ENCODE results near the gene ZBTB17. TPM values are rescaled to one million over a fixed set of nuclear protein-coding genes. Genes with fewer than 3 reads are reported as not detected.
"Not testable (repeated sequence)": the region's sequence is repeated elsewhere in the genome, so short reads cannot be mapped to it uniquely, and the experiment has no call there.

The ZBTB17 gene
- total and polyA plus RNA-seq, 9 donors, result 23.8 to 29.1 (median 26.0) TPM

DNA sequence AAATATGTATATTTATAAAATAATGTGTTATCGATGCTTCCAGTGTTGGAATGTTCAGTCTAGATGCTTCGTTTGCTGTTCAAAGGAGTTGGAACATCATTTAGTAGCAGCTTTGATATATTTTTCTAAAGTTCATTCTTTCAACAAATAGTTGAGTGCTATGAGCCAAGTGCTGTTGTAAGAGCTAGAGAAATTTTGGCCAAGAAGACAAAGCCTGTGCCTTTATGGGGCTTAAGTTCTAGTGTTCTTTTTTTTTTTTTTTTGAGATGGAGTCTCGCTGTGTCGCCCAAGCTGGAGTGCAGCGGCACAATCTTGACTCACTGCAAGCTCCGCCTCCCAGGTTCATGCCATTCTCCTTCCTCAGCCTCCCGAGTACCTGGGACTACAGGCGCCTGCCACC lies 49.5 kb downstream of the ZBTB17 start:
- not testable (repeated sequence) for H3K27ac ChIP-seq (ENCODE audit: low read length); H3K9me3 ChIP-seq (replicated peaks; ENCODE audit: control insufficient read depth, low read depth, low read length); DNase-seq; H3K4me1 ChIP-seq (ENCODE audit: control insufficient read depth, insufficient read depth, low read length); H3K27me3 ChIP-seq (ENCODE audit: control insufficient read depth, insufficient read depth, low read length); H3K4me3 ChIP-seq (ENCODE audit: low read length)
- WGBS (ENCODE audit: insufficient coverage), result no CpG with 5 or more reads among the region's 8 CpGs
- peaks cover 65% of the 10 kb centered on the region for H3K36me3 ChIP-seq (ENCODE audit: control insufficient read depth, insufficient read depth, low read length)

DNA sequence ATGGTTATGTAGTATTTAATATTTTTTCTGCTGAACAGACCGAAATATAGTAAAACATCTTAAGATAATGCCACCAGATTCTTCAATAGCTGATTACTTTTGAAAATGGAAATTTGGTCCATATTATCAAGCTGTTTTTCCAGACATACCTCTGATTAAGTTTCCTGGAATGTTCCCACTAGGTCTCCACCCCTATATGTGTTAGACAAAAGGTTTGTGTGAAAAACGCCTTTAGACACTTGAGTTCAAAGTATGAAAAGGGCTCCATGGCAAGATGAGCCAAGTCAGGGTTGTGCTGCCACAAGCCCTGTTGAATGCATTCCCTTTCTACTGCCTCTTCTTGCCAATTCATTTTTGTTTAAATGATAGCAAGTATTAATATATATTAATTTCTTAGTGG lies 52.7 kb downstream of the ZBTB17 start:
- Histone ChIP-seq H3K27ac (ENCODE audit: low read length) (no peak overlapping the region), H3K27me3 (ENCODE audit: control insufficient read depth, insufficient read depth, low read length) (no peaks in the 10 kb centered on the region), H3K4me1 (ENCODE audit: control insufficient read depth, insufficient read depth, low read length) (no peaks in the 10 kb centered on the region), H3K9me3 (replicated peaks; ENCODE audit: control insufficient read depth, low read depth, low read length) (no peaks in the 10 kb centered on the region), H3K36me3 (ENCODE audit: control insufficient read depth, insufficient read depth, low read length) (peaks cover 52% of the 10 kb centered on the region), H3K4me3 (ENCODE audit: low read length) (no peak overlapping the region)
- DNase-seq, result no peak
- no CpG with 5 or more reads among the region's 2 CpGs for WGBS (ENCODE audit: insufficient coverage)

DNA sequence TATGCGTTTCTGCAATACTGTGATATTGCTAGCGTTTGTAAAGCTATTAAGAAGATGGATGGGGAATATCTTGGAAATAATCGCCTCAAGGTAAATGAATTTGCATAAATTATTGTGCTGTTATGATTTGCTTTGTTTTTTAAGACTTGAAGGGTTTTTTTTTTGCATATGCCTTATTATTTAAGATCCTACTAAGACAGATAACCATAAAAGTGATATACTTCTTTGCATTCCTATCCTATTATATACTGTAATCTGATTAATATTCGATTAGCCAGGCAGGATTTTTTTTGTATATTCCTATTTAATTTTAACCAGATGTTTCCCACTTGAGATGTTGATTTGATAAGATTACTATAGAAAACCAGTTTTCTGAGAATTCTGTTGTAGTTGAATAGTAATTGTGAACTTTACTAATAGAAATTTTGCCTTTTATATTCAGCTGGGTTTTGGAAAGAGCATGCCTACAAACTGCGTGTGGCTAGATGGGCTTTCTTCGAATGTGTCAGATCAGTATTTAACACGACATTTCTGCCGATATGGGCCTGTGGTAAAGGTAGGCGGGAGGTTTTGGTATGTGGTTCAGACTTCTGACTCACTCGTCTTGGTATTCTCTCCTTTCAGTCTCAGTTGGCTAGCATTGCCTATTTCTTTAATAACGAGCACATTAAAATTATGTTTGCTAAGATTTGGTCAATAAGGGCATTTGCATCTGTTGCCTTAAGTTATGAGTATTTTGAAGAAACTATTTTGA lies 56.8 kb downstream of the ZBTB17 start:
- Histone ChIP-seq H3K4me1 (ENCODE audit: control insufficient read depth, insufficient read depth, low read length) (no peaks in the 10 kb centered on the region), H3K9me3 (replicated peaks; ENCODE audit: control insufficient read depth, low read depth, low read length) (no peaks in the 10 kb centered on the region), H3K36me3 (ENCODE audit: control insufficient read depth, insufficient read depth, low read length) (peaks cover 53% of the 10 kb centered on the region), H3K27me3 (ENCODE audit: control insufficient read depth, insufficient read depth, low read length) (no peaks in the 10 kb centered on the region), H3K27ac (ENCODE audit: low read length) (no peak overlapping the region), H3K4me3 (ENCODE audit: low read length) (no peak overlapping the region)
- DNase-seq, result no peak
- WGBS (ENCODE audit: insufficient coverage), result 94% methylated on average over 3 of the region's 11 CpGs

DNA sequence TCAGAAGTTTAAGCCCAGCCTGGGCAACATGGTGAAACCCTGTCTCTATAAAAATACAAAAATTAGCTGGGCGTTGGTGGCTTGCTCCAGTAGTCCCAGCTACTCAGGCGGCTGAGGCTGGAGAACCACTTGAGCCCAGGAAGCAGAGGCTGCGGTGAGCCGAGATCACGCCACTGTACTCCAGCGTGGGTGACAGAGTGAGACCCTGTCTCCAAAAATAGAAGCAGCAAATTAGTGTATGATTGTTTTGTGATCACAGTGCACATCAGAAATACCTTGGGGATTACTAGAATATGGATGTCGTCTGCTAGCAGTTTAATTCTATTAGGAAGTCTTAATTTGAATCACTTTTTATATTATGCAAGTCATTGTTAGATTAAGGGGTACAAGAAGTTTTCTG lies 59.0 kb downstream of the ZBTB17 start:
- H3K36me3 ChIP-seq (ENCODE audit: control insufficient read depth, insufficient read depth, low read length), result peaks cover 49% of the 10 kb centered on the region
- H3K4me1 ChIP-seq (ENCODE audit: control insufficient read depth, insufficient read depth, low read length), result no peaks in the 10 kb centered on the region
- 89% methylated on average over 6 of the region's 7 CpGs for WGBS (ENCODE audit: insufficient coverage)
- no peaks in the 10 kb centered on the region for H3K9me3 ChIP-seq (replicated peaks; ENCODE audit: control insufficient read depth, low read depth, low read length)
- DNase-seq, result no peak
- no peaks in the 10 kb centered on the region for H3K27me3 ChIP-seq (ENCODE audit: control insufficient read depth, insufficient read depth, low read length)
- H3K27ac ChIP-seq (ENCODE audit: low read length), result no peak overlapping the region
- no peak overlapping the region for H3K4me3 ChIP-seq (ENCODE audit: low read length)

DNA sequence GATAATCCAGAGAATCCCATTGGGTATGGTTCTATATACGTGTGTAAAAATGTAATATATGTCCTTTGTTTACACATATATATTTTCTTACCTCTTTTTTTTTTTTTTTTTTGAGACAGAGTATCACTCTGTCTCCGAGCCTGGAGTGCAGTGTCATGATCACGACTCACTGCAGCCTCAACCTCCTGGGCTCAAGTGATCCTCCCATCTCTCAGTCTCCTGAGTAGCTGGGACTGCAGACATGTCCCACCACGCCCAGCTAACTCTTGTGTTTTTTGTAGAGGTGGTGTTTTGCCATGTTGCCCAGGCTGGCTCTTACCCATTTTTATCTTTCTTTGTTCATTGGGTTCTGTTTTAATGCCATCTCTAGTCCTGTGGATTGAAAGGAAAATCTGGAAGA lies 59.5 kb downstream of the ZBTB17 start:
- Histone ChIP-seq H3K36me3 (ENCODE audit: control insufficient read depth, insufficient read depth, low read length) (peaks cover 53% of the 10 kb centered on the region), H3K4me1 (ENCODE audit: control insufficient read depth, insufficient read depth, low read length) (no peaks in the 10 kb centered on the region), H3K27ac (ENCODE audit: low read length) (no peak overlapping the region), H3K4me3 (ENCODE audit: low read length) (no peak overlapping the region), H3K9me3 (replicated peaks; ENCODE audit: control insufficient read depth, low read depth, low read length) (no peaks in the 10 kb centered on the region), H3K27me3 (ENCODE audit: control insufficient read depth, insufficient read depth, low read length) (no peaks in the 10 kb centered on the region)
- WGBS (ENCODE audit: insufficient coverage), result no CpG with 5 or more reads among the region's 4 CpGs
- no peak for DNase-seq

DNA sequence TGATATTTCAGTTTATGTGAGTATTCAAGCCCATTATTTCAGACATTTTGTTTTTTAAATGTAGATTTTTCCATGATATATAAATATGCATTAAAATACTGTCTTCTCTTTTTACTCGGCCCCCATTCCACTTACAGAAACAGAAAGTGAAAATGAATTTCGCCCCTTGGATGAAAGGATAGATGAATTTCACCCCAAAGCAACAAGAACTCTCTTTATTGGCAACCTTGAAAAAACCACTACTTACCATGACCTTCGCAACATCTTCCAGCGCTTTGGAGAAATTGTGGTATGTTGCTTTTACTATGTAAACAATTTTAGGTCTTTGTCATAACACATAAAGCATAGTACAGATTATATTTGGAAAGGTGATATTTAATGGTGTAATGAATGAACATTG lies 59.9 kb downstream of the ZBTB17 start:
- H3K9me3 ChIP-seq (replicated peaks; ENCODE audit: control insufficient read depth, low read depth, low read length), result no peaks in the 10 kb centered on the region
- no peaks in the 10 kb centered on the region for H3K4me1 ChIP-seq (ENCODE audit: control insufficient read depth, insufficient read depth, low read length)
- H3K36me3 ChIP-seq (ENCODE audit: control insufficient read depth, insufficient read depth, low read length), result peaks cover 53% of the 10 kb centered on the region
- H3K4me3 ChIP-seq (ENCODE audit: low read length), result no peak overlapping the region
- H3K27ac ChIP-seq (ENCODE audit: low read length), result no peak overlapping the region
- no CpG with 5 or more reads among the region's 4 CpGs for WGBS (ENCODE audit: insufficient coverage)
- no peak for DNase-seq
- H3K27me3 ChIP-seq (ENCODE audit: control insufficient read depth, insufficient read depth, low read length), result no peaks in the 10 kb centered on the region

DNA sequence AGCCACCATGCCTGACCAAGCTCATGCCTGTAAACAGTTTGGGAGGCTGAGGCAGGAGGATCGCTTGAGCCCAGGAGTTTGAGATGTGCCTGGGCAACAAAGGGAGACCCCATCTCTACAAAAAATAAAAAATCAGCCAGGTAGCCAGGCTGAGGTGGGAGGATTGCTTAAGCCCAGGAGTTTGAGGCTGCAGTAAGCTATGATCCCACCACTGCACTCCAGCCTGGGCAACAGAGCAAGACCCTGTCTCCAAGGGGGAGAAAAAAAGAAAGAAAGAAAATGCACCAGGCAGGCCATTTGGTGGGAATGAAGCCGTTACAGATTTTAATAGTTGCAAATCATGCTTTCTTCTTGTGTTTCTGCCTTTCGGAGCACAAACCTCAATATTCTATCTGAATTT lies 62.3 kb downstream of the ZBTB17 start:
- WGBS (ENCODE audit: insufficient coverage), result no CpG with 5 or more reads among the region's 3 CpGs
- H3K4me3 ChIP-seq (ENCODE audit: low read length); H3K27ac ChIP-seq (ENCODE audit: low read length); H3K4me1 ChIP-seq (ENCODE audit: control insufficient read depth, insufficient read depth, low read length); H3K9me3 ChIP-seq (replicated peaks; ENCODE audit: control insufficient read depth, low read depth, low read length); DNase-seq; H3K27me3 ChIP-seq (ENCODE audit: control insufficient read depth, insufficient read depth, low read length): not testable (repeated sequence)
- peaks cover 46% of the 10 kb centered on the region for H3K36me3 ChIP-seq (ENCODE audit: control insufficient read depth, insufficient read depth, low read length)

DNA sequence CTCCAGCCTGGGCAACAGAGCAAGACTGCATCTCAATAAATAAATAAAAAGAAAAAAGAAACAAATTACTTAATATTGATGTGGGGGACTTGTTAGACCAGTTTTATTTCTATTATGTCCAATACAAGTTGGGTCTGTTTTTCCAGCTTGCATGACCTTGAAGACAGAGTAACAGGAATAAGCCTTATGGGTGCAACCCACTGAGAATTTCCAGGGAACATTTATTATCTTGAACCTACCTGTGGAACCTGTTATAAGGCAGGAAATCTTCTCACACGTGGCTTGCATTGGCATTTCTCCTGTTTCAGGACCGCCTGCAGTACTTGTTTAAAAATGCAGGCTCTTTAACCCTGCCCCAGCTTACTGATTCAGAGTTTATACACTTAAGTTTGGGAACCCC lies 64.0 kb downstream of the ZBTB17 start:
- Histone ChIP-seq H3K27me3 (ENCODE audit: control insufficient read depth, insufficient read depth, low read length) (no peaks in the 10 kb centered on the region), H3K4me1 (ENCODE audit: control insufficient read depth, insufficient read depth, low read length) (no peaks in the 10 kb centered on the region), H3K9me3 (replicated peaks; ENCODE audit: control insufficient read depth, low read depth, low read length) (no peaks in the 10 kb centered on the region), H3K36me3 (ENCODE audit: control insufficient read depth, insufficient read depth, low read length) (peaks cover 37% of the 10 kb centered on the region), H3K27ac (ENCODE audit: low read length) (no peak overlapping the region), H3K4me3 (ENCODE audit: low read length) (no peak overlapping the region)
- DNase-seq, result no peak
- WGBS (ENCODE audit: insufficient coverage), result 14% methylated on average over 1 of the region's 2 CpGs

DNA sequence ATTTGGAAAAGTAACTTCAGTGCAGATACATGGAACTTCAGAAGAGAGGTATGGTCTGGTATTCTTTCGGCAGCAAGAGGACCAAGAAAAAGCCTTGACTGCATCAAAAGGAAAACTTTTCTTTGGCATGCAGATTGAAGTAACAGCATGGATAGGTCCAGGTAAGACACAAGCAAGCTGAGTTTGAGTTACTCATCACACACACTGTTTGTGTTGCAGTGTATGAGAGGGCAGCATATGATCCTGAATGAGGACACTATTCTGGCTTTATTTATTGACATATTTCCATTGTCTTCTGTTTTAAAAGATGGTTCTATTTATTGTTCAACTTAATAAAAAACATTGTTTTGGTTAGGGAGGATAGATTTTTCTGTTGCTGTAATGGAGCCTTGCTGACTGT lies 64.8 kb downstream of the ZBTB17 start:
- Histone ChIP-seq H3K36me3 (ENCODE audit: control insufficient read depth, insufficient read depth, low read length) (peaks cover 33% of the 10 kb centered on the region), H3K9me3 (replicated peaks; ENCODE audit: control insufficient read depth, low read depth, low read length) (no peaks in the 10 kb centered on the region), H3K4me1 (ENCODE audit: control insufficient read depth, insufficient read depth, low read length) (no peaks in the 10 kb centered on the region), H3K4me3 (ENCODE audit: low read length) (no peak overlapping the region), H3K27ac (ENCODE audit: low read length) (no peak overlapping the region), H3K27me3 (ENCODE audit: control insufficient read depth, insufficient read depth, low read length) (no peaks in the 10 kb centered on the region)
- no peak for DNase-seq
- WGBS (ENCODE audit: insufficient coverage), result 90% methylated on average over 1 of the region's 1 CpG

DNA sequence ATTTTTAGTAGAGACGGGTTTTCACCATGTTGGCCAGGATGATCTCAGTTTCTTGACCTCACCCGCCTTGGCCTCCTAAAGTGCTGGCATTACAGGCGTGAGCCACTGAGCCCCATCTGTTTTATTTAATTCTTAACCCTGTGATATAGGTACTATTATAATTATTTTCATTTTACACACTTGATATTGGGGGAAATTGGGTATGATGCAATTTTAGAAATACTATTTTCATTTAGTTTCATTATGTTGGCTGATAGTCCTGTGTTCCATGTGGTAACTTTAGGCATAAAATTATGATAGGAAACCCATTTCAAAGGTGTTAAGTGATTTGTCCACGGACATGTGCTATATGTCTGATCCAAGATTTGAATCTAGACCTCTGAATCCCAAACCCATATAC lies 67.3 kb downstream of the ZBTB17 start:
- peaks cover 27% of the 10 kb centered on the region for H3K36me3 ChIP-seq (ENCODE audit: control insufficient read depth, insufficient read depth, low read length)
- H3K9me3 ChIP-seq (replicated peaks; ENCODE audit: control insufficient read depth, low read depth, low read length), result no peaks in the 10 kb centered on the region
- no CpG with 5 or more reads among the region's 4 CpGs for WGBS (ENCODE audit: insufficient coverage)
- no peak overlapping the region for H3K27ac ChIP-seq (ENCODE audit: low read length)
- DNase-seq, result no peak
- no peaks in the 10 kb centered on the region for H3K27me3 ChIP-seq (ENCODE audit: control insufficient read depth, insufficient read depth, low read length)
- no peaks in the 10 kb centered on the region for H3K4me1 ChIP-seq (ENCODE audit: control insufficient read depth, insufficient read depth, low read length)
- H3K4me3 ChIP-seq (ENCODE audit: low read length), result no peak overlapping the region

DNA sequence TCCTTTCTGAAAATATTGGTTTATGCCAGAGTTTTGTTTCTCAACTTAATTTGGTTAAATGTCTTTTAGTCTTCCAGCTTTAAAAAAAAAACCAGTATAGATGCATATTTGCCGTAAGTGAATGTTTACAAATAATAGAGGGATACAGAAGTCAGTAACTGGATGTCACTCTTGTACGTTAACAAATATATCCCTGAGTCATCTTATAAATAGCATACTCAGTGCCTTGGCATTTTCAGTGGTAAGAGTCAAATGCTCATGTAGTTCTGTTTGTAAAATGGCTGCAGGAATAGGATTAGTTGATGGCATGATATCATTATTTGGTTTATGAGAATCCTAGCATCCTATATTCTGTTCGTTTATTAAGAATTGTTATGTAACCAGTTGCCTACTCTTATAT lies 73.0 kb downstream of the ZBTB17 start:
- Histone ChIP-seq H3K4me1 (ENCODE audit: control insufficient read depth, insufficient read depth, low read length) (peaks cover 2% of the 10 kb centered on the region), H3K9me3 (replicated peaks; ENCODE audit: control insufficient read depth, low read depth, low read length) (no peaks in the 10 kb centered on the region), H3K27ac (ENCODE audit: low read length) (no peak overlapping the region), H3K36me3 (ENCODE audit: control insufficient read depth, insufficient read depth, low read length) (peaks cover 9% of the 10 kb centered on the region), H3K4me3 (ENCODE audit: low read length) (no peak overlapping the region), H3K27me3 (ENCODE audit: control insufficient read depth, insufficient read depth, low read length) (no peaks in the 10 kb centered on the region)
- no peak for DNase-seq
- no CpG with 5 or more reads among the region's 3 CpGs for WGBS (ENCODE audit: insufficient coverage)
